NK-92 treated with Interleukin-12 subunit alpha and Interleukin-12 subunit beta, amount 100 ng/mL, for 24 hours (cell line): Measurements from ENCODE around the gene PPP2R5B.
A peak's percentile ranks its signal among the peaks of the same experiment; 100 is the strongest.

ENCODE experiments used
- DNase-seq: peaks from one replicate; lab custom pipeline; 2025; lab: John Stamatoyannopoulos, UW

The PPP2R5B gene

DNA sequence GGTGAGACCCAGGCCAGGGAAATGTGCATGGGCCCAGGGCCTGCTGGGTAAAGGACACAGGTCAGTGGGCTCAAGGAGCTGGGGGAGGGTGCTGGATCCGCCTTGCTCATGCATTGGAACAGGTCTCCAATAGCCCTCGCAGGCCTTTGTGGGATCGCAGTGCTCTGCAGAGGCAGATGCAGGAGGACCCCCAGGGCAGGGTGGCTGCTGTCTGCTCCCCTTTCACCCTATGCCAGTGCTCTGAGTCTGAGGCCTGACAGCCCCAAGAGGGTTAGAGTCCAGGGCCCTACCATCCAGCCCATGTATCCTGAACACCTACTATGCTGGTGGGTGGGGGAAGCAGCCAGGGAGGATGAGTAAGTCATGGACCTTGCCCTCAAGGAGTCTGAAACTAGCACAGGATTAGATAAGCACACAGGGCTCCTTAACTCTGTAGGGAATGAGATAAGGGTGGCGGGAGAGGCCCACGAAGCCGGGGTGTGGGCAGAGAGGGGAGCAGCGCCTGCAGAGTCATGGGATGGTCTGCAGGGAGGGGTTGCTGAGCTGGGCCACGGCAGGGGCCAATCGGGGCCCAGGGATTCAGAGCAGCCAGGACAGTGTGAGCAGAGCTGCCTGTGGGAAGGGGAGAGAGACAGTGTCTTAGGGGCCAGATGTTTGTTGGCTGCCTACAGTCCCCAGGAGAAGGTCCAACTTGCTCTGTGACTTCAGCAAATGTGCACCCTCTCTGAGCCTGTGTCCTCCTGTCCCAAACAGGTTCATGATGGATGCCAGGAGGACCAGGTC lies 35.6 kb upstream of the PPP2R5B start:
- DNase-seq, result no peak

GRCh38 chr11:64890522-64890939 lies 34.0 kb upstream of the PPP2R5B start:
- DNase-seq, result no peak

DNA sequence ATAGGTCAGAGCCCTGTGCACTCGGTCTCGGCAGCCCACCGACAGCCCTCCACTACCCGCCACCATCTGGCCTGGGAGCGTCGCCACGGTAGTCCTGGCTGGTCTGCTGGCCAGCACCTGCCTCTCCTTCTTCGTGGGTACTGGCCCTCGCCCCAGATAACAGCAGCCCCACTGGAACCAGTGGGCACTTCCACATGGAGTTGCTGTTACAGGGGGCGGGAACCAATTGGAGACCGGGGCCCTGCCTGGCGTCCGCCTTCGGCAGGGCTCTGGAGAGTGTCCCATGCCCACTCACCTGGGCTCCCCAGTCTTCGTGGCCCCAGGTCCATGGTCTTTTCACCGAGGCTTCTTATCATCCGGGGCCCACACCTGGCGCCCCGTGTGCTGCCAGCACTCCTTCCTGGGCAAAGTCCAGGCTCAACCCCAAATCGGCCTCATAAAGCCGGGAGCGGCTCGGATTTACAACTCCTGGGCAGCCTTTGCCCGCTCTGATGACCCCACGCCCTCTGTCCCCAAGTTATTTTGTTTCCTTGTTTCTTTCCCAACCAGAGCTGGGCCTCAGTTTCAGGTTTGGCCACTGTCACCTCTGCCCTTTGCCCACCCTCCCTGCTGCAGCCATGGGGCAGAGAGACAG lies 33.2 kb upstream of the PPP2R5B start:
- DNase-seq, result no peak

GRCh38 chr11:64891880-64892279 lies 32.6 kb upstream of the PPP2R5B start:
- no peak for DNase-seq

DNA sequence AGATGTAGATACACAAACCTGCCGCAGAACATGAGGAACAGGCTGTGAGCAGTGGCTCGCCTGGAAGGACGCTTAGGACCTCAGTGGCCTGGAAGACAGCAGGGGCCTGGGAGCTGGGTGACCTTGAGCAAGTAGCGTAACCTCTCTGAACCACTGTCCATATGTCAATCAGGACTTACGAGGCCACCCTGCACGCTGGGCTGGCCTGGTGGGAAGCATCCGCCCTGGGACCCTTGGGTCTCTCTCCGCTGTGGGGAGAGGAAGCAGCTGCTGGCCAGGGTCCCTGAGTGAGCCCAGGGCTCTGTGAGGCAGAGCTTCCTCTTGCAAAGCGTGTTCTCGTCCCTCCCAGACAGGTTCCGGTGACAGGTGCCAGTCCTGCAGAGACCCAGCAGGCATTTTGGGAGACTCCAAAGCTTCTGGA lies 32.1 kb upstream of the PPP2R5B start:
- DNase-seq, result no peak

- no peak for DNase-seq
Measured at GRCh38 chr11:64892838-64893193, 31.7 kb upstream of the PPP2R5B start.

DNA sequence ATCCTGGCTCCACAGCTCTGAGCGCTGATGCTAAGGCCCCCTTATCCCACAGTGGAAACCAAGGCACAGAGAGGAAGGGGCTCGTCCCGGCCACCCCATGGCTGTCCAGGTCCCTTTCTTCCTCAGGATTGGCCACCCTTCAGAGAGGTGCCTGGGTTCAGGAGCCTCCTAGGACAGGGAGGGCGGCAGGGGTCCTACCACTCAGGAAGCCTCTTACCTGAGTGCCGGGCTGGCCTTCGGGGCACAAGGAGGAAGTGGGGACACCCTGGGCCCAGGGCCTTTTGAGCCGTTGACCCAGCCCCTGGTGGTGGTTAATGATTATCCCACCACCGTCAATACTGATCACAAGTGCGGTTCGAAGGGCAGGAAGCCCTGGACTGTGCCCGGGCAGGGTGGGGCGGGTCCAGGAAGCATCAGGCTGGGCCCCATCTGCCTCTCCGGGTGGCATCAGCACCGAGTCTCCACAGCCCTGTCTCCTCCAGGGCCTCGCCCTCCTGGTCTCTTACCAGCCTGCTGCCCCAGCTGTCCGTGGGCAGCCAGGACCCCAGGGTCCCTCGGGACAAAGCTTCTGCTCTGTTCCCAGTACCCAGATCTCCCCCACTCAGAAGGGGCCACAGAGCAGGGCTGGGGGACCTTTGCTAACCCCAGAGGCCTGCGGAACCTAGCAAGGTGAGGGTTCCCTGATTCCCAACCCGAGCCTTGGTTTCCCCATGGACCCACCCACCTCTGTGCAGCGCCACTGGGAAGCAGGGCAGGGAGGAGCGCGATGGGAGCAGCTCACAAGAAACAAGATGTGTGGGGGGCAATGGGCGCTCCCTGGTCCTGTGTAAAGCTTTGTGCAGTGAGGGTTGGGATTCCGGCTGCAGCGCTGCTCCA lies 31.1 kb upstream of the PPP2R5B start:
- DNase-seq, result no peak

DNA sequence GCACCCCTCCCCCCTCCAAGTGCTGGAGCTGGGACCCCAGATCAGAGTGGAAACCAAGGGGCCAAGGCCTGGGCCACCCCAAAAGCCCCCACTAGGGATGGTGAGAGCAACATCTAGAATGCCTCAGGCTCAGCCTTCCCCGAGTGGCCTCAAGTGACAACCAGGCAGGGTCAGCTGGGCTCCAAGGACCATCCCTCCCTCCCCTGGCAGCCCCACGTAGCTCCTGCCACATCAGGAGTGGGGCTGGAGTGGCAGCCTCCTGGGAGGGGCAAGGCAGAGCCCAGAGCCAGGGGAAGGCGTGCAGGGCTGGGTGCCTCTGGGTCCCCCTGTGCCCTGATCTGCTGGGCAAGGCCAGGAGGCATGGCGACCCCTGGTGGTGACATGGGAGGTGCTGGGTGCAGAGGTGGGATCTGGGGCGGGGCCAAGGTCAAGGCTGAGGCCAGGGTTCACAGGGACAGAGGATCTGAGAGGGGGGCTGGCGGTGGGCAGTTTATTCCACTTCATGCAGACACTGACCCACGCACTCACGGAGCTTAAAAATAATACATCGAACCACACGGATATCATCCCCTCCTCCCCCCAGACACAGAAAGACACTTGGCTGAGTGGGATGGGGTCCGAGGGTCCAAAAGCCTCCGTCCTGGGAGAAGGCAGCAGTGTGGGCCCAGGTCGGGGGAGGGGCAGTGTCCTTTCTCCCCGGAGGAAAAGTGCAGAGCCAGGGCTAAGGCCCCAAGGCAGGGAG lies 30.2 kb upstream of the PPP2R5B start:
- DNase-seq, result peak; percentile 74

GRCh38 chr11:64894812-64895452 lies 29.6 kb upstream of the PPP2R5B start:
- DNase-seq, result no peak

GRCh38 chr11:64896448-64897022 lies 28.0 kb upstream of the PPP2R5B start:
- DNase-seq, result no peak

GRCh38 chr11:64897381-64898075 lies 27.0 kb upstream of the PPP2R5B start:
- no peak for DNase-seq

DNA sequence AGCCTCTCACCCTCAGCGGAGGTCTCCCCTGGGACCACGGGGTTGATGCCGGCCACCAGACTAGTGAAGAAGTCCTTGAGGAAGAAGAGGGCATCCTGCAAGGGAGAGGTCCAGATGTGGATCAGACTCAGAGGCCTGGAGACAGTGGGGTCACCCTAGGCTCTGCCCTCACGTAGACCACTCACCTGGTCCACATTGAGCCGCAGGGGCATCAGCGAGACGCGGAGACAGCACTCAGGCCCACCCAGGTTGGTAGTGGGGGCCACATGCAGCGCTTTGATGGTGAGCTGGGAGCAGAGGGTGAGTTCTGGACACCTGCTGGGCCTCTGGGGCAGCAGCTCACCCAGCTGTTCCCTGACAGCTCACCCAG lies 26.4 kb upstream of the PPP2R5B start:
- DNase-seq, result no peak

DNA sequence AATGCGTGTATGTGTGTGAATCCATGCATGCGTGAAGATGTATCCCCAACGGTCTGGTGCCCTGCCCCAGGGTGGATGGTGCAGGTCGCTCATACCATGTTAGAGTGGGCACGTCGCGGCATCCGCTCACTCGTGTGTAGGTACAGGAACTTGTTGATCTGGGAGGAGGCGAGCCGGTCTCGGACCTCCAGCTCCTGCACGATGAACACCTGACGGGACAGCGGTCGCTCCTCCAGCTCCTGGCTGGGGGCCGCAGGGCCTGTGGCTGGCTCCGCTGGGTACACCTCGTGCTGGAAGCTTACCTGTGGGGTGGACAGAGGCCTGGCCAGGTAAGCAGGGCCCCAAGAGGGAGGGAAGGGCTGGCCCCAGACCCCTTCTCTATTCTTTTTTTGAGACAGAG lies 25.9 kb upstream of the PPP2R5B start:
- DNase-seq, result no peak

DNA sequence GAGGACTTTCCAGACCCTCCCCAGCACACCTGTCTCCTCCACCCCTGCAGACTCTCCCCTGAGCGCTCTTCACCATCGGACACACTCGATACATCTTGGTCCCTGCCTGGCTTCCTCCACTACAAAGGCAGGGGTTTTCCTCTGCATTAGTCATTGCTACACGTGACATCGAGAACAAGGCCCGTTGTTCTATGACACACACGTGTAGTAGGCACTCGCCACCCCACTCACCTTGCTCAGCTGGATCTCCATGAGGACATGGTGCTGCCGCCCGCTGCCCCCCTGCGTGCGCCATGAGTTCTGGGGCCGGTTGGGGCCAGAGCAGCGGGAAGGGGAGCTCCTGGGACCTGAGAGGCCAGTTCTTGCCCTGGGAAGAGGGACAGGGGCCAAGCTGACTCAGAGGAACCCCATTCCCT lies 24.2 kb upstream of the PPP2R5B start:
- DNase-seq, result no peak

- no peak for DNase-seq
Measured at GRCh38 chr11:64900774-64901173, 23.7 kb upstream of the PPP2R5B start.

DNA sequence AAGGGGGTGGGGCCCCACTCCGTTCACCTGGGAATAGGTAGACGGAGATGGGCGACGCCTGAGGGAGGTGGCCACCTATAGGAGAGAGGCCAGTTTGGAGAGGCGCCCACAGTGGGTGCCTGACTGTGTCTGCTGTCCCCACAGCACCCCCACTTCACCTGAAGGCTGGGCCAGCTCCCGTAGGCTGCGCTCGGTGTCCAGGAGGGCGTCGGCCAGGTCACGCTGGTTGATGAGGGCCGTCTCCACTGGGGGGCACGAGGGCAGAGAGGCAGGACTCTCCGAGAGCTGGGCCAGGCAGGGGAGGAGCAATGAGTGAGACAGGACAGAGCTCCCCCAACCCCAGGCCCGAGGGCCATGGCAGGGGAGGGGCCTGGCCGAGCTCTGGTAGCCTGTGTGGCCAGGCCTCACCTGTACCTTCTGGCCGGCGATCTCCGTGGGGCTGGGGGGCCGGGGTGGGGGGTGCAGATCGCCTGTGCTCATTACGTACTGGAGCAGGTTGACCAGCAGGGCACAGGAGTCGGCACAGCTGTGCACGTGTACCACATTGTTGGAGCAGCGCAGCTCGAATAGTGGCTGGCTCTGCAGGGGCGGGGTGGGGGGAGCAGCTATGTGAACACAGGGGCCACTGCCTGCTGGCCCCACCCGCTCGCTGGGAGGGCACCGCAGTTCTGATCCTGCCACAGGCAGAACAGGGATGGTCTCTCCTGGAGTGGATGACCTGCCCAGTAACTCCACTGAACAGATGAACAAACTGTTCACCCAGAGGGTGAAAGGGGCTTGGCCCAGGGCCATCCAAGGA lies 22.2 kb upstream of the PPP2R5B start:
- no peak for DNase-seq

GRCh38 chr11:64903291-64903833 lies 21.1 kb upstream of the PPP2R5B start:
- no peak for DNase-seq

GRCh38 chr11:64905516-64906313 lies 18.8 kb upstream of the PPP2R5B start:
- no peak for DNase-seq

GRCh38 chr11:64906314-64906635 lies 18.2 kb upstream of the PPP2R5B start:
- DNase-seq, result no peak
